PC-9 (cell line): Measurements from ENCODE around the gene GOLGA1. TPM values are rescaled to one million over a fixed set of nuclear protein-coding genes. Genes with fewer than 3 reads are reported as not detected.

Source experiments
- Bru-seq: library from RNA; stranded (reverse); fragments of 400-500 nt; gene quantifications from one replicate; lab custom pipeline; 2021; lab: Mats Ljungman, UMichigan
- BruChase-seq, 2 experiments: library from RNA; stranded (reverse); fragments of 400-500 nt; gene quantifications; one replicate each; lab custom pipeline; 2021; lab: Mats Ljungman, UMichigan
- BruUV-seq: library from RNA; stranded (reverse); fragments of 400-500 nt; replicated peaks from 2 replicates; lab custom pipeline; 2021; lab: Mats Ljungman, UMichigan
- CTCF ChIA-PET: fragments of 300-600 bp; sonication (Branson Sonifier 250); formaldehyde crosslinking; loops from one replicate; lab custom pipeline; 2022; ENCODE audit warnings: antibody characterized with exemption; lab: Charles Lee
- POLR2A ChIA-PET: fragments of 300-600 bp; sonication (Branson Sonifier 250); formaldehyde crosslinking; loops from one replicate; lab custom pipeline; 2022; ENCODE audit warnings: antibody characterized with exemption; ENCODE audit not compliant: unreplicated experiment; lab: Charles Lee
- DNase-seq, 2 experiments: peaks; one replicate each; pipeline versions ENCODE4 v3.0.0 to v3.0.0-alpha.2; 2015 to 2022; ENCODE audit warnings: mixed read lengths in 1 of 2
- H2AFZ ChIP-seq: fragments of 200-600 bp; sonication (generic); 2 replicates; pipeline ENCODE4 v1.8.1; 2017; ENCODE audit warnings: antibody characterized with exemption
- H3F3A ChIP-seq: fragments of 200-600 bp; sonication (generic); 2 replicates; pipeline ENCODE4 v1.8.1; 2017; ENCODE audit warnings: antibody characterized with exemption, mild to moderate bottlenecking, low read depth; ENCODE audit not compliant: insufficient read depth
- H3K27ac ChIP-seq: fragments of 200-600 bp; sonication (generic); 2 replicates; pipeline ENCODE4 v1.6.1; 2016; ENCODE audit warnings: mixed run types
- H3K27me3 ChIP-seq: fragments of 200-600 bp; sonication (generic); 2 replicates; pipeline ENCODE4 v1.6.1; 2016; ENCODE audit warnings: low read depth, mixed run types; ENCODE audit not compliant: insufficient read depth
- H3K36me3 ChIP-seq: fragments of 200-600 bp; sonication (generic); 2 replicates; pipeline ENCODE4 v1.6.1; 2016; ENCODE audit warnings: low read depth, mixed run types
- H3K4me1 ChIP-seq: fragments of 200-600 bp; sonication (generic); replicated peaks from 2 replicates; pipeline ENCODE4 v1.6.1; 2016; ENCODE audit warnings: mixed run types; ENCODE audit not compliant: insufficient read depth
- H3K4me2 ChIP-seq: fragments of 200-600 bp; sonication (generic); 2 replicates; pipeline ENCODE4 v1.6.1; 2017; ENCODE audit warnings: mixed run types
- H3K4me3 ChIP-seq: fragments of 200-600 bp; sonication (generic); 2 replicates; pipeline ENCODE4 v1.6.1; 2016; ENCODE audit warnings: mixed run types
- H3K79me2 ChIP-seq: fragments of 200-600 bp; sonication (generic); 2 replicates; pipeline ENCODE4 v1.6.1; 2017; ENCODE audit warnings: low read depth, mixed run types
- H3K9me2 ChIP-seq: fragments of 200-600 bp; sonication (generic); 2 replicates; pipeline ENCODE4 v1.8.1; 2017; ENCODE audit warnings: mild to moderate bottlenecking; ENCODE audit not compliant: insufficient read depth
- H3K9me3 ChIP-seq: fragments of 200-600 bp; sonication (generic); 2 replicates; pipeline ENCODE4 v1.8.1; 2016; ENCODE audit warnings: low read depth; ENCODE audit not compliant: insufficient read depth
- H4K20me1 ChIP-seq: fragments of 200-600 bp; sonication (generic); 2 replicates; pipeline ENCODE4 v1.8.1; 2017; ENCODE audit not compliant: insufficient read depth
- CTCF ChIP-seq: fragments of 200-600 bp; sonication (generic); conservative IDR thresholded peaks from 2 replicates; pipeline ENCODE4 v1.6.1; 2017; ENCODE audit warnings: mixed run types, antibody characterized with exemption, mild to moderate bottlenecking, moderate library complexity
- EZH2 ChIP-seq: fragments of 200-600 bp; sonication (generic); IDR thresholded peaks from 2 replicates; pipeline ENCODE4 v1.8.0; 2017; ENCODE audit warnings: antibody characterized with exemption, low read depth
- intact Hi-C: fragments of 100-400 bp; cut with micrococcal nuclease; formaldehyde crosslinking; loops from one replicate; pipeline ENCODE4 v1.10.0; 2022; ENCODE audit not compliant: unreplicated experiment
- long read RNA-seq: library from polyadenylated mRNA; stranded (forward); transcript quantifications from one replicate; pipeline ENCODE4 v2.0.0, GENCODE V29; 2022
- total RNA-seq: library from RNA; stranded (reverse); gene quantifications from 2 replicates; pipeline ENCODE4 v1.2.3, GENCODE V29; 2021

GOLGA1 gene
- total RNA-seq (23.0 and 26.2 TPM in 2 replicates), Bru-seq, nascent RNA (percentile 70 among the genes with signal in this experiment), BruChase-seq, experiment 1, labeled RNA remaining after a 2-hour chase (percentile 73 among the genes with signal in this experiment), BruChase-seq, experiment 2, labeled RNA remaining after a 6-hour chase (percentile 76 among the genes with signal in this experiment)
- long read RNA-seq, full-length matches to known transcripts, result 5 of 25 reads
- long read RNA-seq, partial matches to known transcripts, result 3 of 25 reads
- long read RNA-seq, other reads (novel, unspliced or antisense), result 17 of 25 reads

- peak; percentile 82 to 98 for DNase-seq
- CTCF ChIA-PET, result no interaction called here
- H3K4me1 ChIP-seq, result peaks cover 19% of the 10 kb centered on the region
- H3K9me3 ChIP-seq, result no peaks in the 10 kb centered on the region
- peak within 1 kb of the TSS; percentile 71 for H3K4me3 ChIP-seq
- peaks cover 9% of the 10 kb centered on the region for H3K79me2 ChIP-seq
- no peaks in the 10 kb centered on the region for H3K36me3 ChIP-seq
- H3K9me2 ChIP-seq, result no peaks in the 10 kb centered on the region
- H3F3A ChIP-seq, result peaks cover 27% of the 10 kb centered on the region; the same call in 1 of the 2 replicates
- H3K27ac ChIP-seq, result peak within 1 kb of the TSS; percentile 83
- H2AFZ ChIP-seq, result peak within 1 kb of the TSS; percentile 97
- no peaks in the 10 kb centered on the region for H4K20me1 ChIP-seq
- POLR2A ChIA-PET, result no interaction called here
- intact Hi-C loops, result loop anchor here (1.0 to 2.0 kb wide), 2 partner anchors 172 to 202 kb away; partner anchors contain the start of gene SCAI
- peak within 1 kb of the TSS; percentile 90 for H3K4me2 ChIP-seq
- no peak for TF ChIP-seq CTCF
- no peak for TF ChIP-seq EZH2
- no TSS peak for BruUV-seq
- H3K27me3 ChIP-seq, result no peaks in the 10 kb centered on the region
Observed at GRCh38 chr9:124940894-124941678, at the start of gene GOLGA1. GOLGA1 (minus strand) TSS chr9:124941083; CDS start chr9:124938711, 2,372 bp downstream.

GRCh38 chr9:124983698-124984097, 42.8 kb upstream of the GOLGA1 start:
- H3K79me2 ChIP-seq, result no peaks in the 10 kb centered on the region
- no peak overlapping the region for H3K27ac ChIP-seq
- POLR2A ChIA-PET, result no interaction called here
- intact Hi-C loops, result no loop called here
- no peaks in the 10 kb centered on the region for H3K9me3 ChIP-seq
- no peaks in the 10 kb centered on the region for H3K4me1 ChIP-seq
- no peak for DNase-seq
- no peak overlapping the region for H3K4me3 ChIP-seq
- H3F3A ChIP-seq, result no peaks in the 10 kb centered on the region
- no peaks in the 10 kb centered on the region for H3K27me3 ChIP-seq
- no peaks in the 10 kb centered on the region for H4K20me1 ChIP-seq
- H3K9me2 ChIP-seq, result no peaks in the 10 kb centered on the region
- H2AFZ ChIP-seq, result no peak overlapping the region
- TF ChIP-seq EZH2 (no peak), CTCF (no peak)
- no TSS peak for BruUV-seq
- H3K36me3 ChIP-seq, result no peaks in the 10 kb centered on the region
- no peak overlapping the region for H3K4me2 ChIP-seq
- CTCF ChIA-PET, result no interaction called here

- no peaks in the 10 kb centered on the region for H3K9me3 ChIP-seq
- ChIA-PET CTCF (interaction anchor here (0.6 kb wide), 1 partner anchor 420 kb away, joined by 4 read pairs; no protein-coding TSS in a partner anchor), POLR2A (no interaction called here)
- H3K36me3 ChIP-seq, result no peaks in the 10 kb centered on the region
- no peaks in the 10 kb centered on the region for H3K4me1 ChIP-seq
- no peak overlapping the region for H3K4me2 ChIP-seq
- H3K4me3 ChIP-seq, result no peak overlapping the region
- H3K27ac ChIP-seq, result no peak overlapping the region
- H3K79me2 ChIP-seq, result no peaks in the 10 kb centered on the region
- TF ChIP-seq CTCF (no peak), EZH2 (no peak)
- H3K9me2 ChIP-seq, result no peaks in the 10 kb centered on the region
- H4K20me1 ChIP-seq, result no peaks in the 10 kb centered on the region
- H3F3A ChIP-seq, result no peaks in the 10 kb centered on the region
- H2AFZ ChIP-seq, result no peak overlapping the region
- no peak for DNase-seq
- no peaks in the 10 kb centered on the region for H3K27me3 ChIP-seq
- no TSS peak for BruUV-seq
- intact Hi-C loops, result no loop called here
Observed at GRCh38 chr9:124980431-124980830, 39.5 kb upstream of the GOLGA1 start.
